ENCODE measurements around the gene GRIK1.

DNA sequence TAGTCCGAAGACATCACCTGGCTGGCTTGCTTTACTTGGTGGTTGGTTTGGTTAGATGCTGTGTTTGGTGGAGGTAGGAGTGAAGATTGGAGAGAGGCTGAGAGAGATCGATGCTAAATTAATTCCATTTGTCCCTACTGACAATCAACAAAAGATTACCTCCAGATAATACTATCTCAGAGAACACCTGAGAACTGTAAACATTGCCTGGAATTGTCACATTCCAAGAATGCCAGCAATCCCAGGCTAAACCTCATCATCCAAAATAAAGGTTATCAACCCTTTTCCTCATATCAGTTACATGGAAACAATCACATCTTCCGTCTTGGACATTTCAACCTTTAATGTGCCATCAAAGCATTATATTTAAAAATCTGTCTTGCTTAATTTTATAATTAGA lies 141.0 kb downstream of the GRIK1 start:
- no peak for TF ChIP-seq EZH2 (IDR thresholded peaks at IDR 0.05; ENCODE audit: borderline replicate concordance, low read depth, low read length, severe bottlenecking)
- TF ChIP-seq, protein P1, sequence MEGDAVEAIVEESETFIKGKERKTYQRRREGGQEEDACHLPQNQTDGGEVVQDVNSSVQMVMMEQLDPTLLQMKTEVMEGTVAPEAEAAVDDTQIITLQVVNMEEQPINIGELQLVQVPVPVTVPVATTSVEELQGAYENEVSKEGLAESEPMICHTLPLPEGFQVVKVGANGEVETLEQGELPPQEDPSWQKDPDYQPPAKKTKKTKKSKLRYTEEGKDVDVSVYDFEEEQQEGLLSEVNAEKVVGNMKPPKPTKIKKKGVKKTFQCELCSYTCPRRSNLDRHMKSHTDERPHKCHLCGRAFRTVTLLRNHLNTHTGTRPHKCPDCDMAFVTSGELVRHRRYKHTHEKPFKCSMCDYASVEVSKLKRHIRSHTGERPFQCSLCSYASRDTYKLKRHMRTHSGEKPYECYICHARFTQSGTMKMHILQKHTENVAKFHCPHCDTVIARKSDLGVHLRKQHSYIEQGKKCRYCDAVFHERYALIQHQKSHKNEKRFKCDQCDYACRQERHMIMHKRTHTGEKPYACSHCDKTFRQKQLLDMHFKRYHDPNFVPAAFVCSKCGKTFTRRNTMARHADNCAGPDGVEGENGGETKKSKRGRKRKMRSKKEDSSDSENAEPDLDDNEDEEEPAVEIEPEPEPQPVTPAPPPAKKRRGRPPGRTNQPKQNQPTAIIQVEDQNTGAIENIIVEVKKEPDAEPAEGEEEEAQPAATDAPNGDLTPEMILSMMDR (IDR thresholded peaks at IDR 0.05; ENCODE audit: borderline replicate concordance, extremely low read depth, low read length, poor library complexity, severe bottlenecking): no peak
